NCI-H2171 (cell line): ENCODE measurements around the gene EXT2.

ENCODE experiments used
- DNase-seq: peaks from one replicate; lab custom pipeline; 2025; lab: John Stamatoyannopoulos, UW

EXT2 gene

GRCh38 chr11:44243086-44243485 is 147.6 kb downstream of the EXT2 start:
- DNase-seq: no peak

- no peak for DNase-seq
These were observed 148.3 kb downstream of the EXT2 start for GRCh38 chr11:44243595-44244343.

DNA sequence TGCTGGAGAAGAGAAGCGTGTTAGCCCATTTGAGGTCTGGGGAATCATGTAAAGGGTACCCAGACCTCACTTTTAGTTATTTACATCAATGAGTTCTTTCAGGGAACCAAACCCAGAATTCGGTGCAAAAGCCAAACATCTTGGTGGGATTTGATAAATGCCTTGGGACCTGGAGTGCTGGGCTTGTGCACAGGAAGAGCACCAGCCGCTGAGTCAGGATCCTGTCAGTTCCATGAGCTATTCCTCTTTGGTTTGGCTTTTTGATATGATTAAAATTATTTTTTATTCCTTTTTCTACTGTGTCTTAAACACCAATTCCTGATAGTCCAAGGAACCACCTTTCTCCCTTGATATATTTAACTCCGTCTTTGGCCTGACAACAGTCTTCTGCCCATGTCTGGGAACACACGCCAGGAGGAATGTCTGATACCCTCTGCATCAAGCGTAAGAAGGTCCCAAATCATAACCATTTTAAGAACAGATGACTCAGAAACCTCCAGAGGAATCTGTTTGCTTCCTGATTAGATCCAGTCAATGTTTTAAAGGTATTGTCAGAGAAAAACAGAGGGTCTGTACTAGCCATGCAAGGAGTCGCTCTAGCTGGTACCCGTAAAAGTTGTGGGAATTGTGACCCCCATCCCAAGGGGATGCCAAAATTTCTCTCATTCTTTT is 149.3 kb downstream of the EXT2 start:
- DNase-seq: no peak

DNA sequence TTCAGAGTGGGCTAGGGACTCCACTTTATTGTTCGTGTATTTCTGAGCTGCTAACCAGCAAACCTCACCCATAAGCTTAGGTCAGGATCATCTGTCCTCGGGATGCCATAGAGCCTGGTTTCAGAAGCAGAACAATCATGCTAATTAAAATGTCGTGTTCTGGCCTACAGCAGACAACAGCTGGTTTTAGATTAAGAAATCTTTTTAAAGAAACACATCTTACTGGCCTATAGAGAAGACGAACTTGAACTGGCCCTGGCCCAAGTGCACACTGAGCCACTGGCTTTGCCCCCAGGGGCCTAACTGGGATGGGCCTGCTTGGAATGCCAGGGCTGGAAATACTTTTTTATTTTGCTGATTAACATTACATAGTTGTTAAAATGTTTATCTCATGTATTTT is 151.2 kb downstream of the EXT2 start:
- DNase-seq: no peak

DNA sequence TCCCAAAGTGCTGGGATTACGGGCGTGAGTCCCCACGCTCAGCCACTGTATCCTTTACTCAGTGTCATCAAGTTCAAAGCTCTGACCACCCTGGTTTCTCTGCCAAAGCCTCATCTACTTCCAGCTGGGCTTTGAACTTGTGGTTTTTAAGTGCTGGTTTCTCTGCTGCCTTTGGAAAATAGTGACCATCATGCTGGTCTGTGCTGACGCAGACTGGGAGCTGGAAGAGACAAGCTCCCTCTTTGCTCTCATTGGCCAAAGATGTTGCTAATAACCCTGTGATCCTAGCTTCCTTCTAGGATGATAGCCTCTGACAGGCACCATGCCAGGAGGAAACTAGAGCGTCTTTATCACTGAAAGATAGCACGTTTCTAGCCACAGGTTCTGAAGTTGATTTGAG is 152.0 kb downstream of the EXT2 start:
- no peak for DNase-seq

- no peak for DNase-seq
These were observed 152.6 kb downstream of the EXT2 start for GRCh38 chr11:44248109-44248508.

GRCh38 chr11:44250421-44250820 is 154.9 kb downstream of the EXT2 start:
- no peak for DNase-seq

DNA sequence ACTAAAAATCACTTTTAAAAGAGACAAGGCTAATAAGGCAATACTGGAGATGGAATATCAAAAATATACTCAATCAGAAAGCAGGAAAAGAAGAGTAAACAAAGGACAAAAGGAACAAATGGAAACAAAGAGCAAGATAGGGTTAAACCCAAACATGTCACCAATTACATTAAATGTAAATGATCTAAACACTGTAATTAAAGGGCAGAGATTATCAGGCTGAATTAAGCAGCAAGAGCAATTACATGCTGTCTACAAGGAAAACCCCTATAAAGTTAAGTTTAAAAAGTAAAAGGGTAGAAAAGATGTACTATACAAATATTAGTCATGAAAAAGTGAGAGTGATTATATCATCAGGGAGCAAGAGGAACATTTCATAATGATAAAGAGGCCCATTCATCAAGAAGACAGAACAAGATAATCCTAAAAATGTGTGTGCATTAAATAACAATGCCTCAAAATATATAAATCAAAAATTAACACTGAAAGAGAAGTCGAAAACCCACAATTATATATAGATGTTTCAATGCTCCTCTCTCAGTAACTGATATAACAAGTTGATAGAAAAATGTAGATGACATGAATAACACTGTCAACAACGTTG is 157.6 kb downstream of the EXT2 start:
- DNase-seq: no peak

- no peak for DNase-seq
These were observed 160.1 kb downstream of the EXT2 start for GRCh38 chr11:44255406-44256071.

DNA sequence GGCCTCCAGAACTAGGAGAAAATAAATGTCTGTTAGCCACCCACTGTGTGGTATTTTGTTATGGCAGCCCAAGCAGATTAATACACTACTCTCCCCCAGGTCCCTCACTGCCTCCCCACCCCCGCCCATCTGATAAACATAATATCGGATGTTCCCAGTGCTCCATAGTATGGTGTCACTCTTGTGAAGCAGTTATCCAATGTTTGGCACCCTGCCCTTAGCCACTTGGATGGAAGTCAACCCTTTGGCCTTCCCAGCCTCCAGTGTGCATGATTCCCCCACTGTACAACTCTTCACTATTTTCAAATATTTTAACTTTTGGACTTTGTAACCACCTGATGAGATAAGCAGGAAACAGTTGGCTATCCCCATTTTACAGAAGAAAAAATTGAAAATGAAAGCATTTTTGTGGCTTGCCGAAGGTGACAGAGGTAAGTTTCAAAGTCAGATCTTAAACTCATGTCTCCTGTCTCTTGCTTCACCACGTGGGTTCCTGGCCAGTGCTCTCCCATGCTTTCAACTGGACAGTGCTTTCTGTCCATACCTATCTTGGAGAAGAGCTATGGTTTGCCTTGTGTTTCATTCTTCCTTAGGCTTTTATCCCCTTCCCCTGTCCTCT is 161.3 kb downstream of the EXT2 start:
- no peak for DNase-seq

GRCh38 chr11:44257338-44258189 is 162.1 kb downstream of the EXT2 start:
- no peak for DNase-seq

DNA sequence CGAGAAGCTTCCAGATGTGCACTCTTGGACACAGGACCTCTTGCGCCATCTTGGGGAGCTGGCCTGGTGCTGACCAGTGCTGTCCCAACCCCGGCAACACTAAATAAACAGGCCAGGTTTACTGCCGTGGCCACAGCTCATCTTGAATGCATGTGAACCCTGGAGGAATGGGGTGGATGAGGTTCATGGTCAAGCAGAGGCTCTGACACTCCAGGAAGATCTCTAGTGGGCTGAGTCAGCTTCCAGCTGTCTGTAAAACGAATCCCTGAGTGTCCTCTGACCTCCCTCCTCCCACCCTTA is 162.7 kb downstream of the EXT2 start:
- DNase-seq: no peak

GRCh38 chr11:44258839-44259420 is 163.5 kb downstream of the EXT2 start:
- no peak for DNase-seq

- no peak for DNase-seq
These were observed 164.6 kb downstream of the EXT2 start for GRCh38 chr11:44260081-44260480.

- peak; percentile 83 for DNase-seq
These were observed 166.5 kb downstream of the EXT2 start for GRCh38 chr11:44261800-44262591.

- DNase-seq: no peak
These were observed 168.4 kb downstream of the EXT2 start for GRCh38 chr11:44263738-44264437.

GRCh38 chr11:44264438-44264749 is 168.9 kb downstream of the EXT2 start:
- DNase-seq: no peak

- no peak for DNase-seq
These were observed 169.3 kb downstream of the EXT2 start for GRCh38 chr11:44264761-44265160.

DNA sequence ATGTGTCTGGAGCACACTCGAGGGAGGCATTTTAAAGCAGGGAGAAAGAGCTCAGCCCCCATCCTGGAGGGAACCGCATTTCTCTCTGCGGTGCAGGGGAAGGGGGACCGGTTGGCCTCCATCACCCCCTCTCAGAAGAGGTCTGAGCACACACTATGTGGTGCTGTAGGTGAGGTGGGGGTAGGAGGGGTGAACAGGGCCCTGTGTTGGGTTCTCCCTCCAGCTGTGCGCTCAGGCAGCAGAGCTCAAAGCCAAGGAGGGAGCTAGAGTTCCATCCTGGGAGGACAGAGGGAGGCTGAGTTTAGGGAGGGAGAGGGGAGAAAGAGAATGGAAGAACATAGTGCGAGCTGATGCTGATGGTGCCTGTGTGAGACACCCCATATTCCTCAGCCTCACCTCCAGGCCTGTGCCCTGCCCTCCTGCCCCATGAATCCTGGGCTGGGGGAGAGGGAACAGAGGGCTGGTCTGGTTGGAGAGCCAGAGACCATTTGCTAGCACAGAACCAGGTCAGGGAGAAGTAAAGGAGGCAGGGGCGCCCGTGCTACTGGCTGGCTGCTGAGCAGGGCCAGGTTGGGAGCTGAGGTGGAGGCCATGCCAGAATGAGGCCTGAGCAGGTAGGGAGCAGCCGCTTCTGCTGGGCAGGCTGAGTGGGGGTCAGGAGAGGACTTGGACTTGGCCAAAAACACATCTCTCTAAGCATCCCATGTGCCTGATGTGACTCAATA is 170.7 kb downstream of the EXT2 start:
- DNase-seq: no peak
